Cardiac muscle cell (in vitro differentiated cells and primary cell): ENCODE data around the gene MTX2. TPM values are rescaled to one million over a fixed set of nuclear protein-coding genes. Genes with fewer than 3 reads are reported as not detected.

Experiments
- DNase-seq, 2 donors: peaks; one replicate each; pipeline versions ENCODE4 v3.0.0 to v3.0.0-alpha.2; 2010 to 2017; ENCODE audit warnings: low read depth in 1 of 2, low spot score in 1 of 2
- H3K27ac ChIP-seq: fragments of 200-600 bp; sonication (generic); 2 replicates; pipeline ENCODE4 v1.5.1; 2016
- H3K27me3 ChIP-seq: fragments of 200-600 bp; sonication (generic); 2 replicates; pipeline ENCODE4 v1.6.0; 2016; ENCODE audit warnings: control low read depth
- H3K36me3 ChIP-seq: fragments of 200-600 bp; sonication (generic); 2 replicates; pipeline ENCODE4 v1.5.1; 2016; ENCODE audit warnings: control low read depth
- H3K4me1 ChIP-seq: fragments of 200-600 bp; sonication (generic); 2 replicates; pipeline ENCODE4 v1.8.1; 2017; ENCODE audit warnings: low read depth, mild to moderate bottlenecking, mixed run types
- H3K4me3 ChIP-seq: fragments of 200-600 bp; sonication (generic); 2 replicates; pipeline ENCODE4 v1.5.1; 2016; ENCODE audit warnings: mild to moderate bottlenecking
- H3K9me3 ChIP-seq: fragments of 200-600 bp; sonication (generic); 2 replicates; pipeline ENCODE4 v1.5.1; 2017; ENCODE audit warnings: low read depth, mild to moderate bottlenecking, control low read depth
- CTCF ChIP-seq: IDR thresholded peaks from 2 replicates; pipeline ENCODE4 v1.5.1; 2012; ENCODE audit warnings: low read depth, mild to moderate bottlenecking, low read length
- polyA plus RNA-seq: library from polyadenylated mRNA; unstranded; fragments of >200 nt; fragmentation: Nextera tagmentation; extraction: Ambion mirVana; gene quantifications from 2 replicates; pipeline ENCODE4 v1.2.1, GENCODE V29; 2016
- total RNA-seq: library from RNA; depleted of rRNA; stranded (reverse); fragments of >200 nt; gene quantifications from 2 replicates; pipeline ENCODE4 v1.2.3, GENCODE V29; 2016

MTX2 gene
- total and polyA plus RNA-seq, 2 experiments from 2014 or later = 50.9 to 124 TPM

GRCh38 chr2:176284461-176285049 is 15.3 kb downstream of the MTX2 start:
- Histone ChIP-seq H3K4me3 (no peak overlapping the region), H3K9me3 (no peaks in the 10 kb centered on the region), H3K4me1 (no peaks in the 10 kb centered on the region), H3K36me3 (no peaks in the 10 kb centered on the region), H3K27ac (no peak overlapping the region), H3K27me3 (no peaks in the 10 kb centered on the region)
- no peak for DNase-seq
- TF ChIP-seq CTCF = no peak

- Histone ChIP-seq H3K27me3 (no peaks in the 10 kb centered on the region), H3K4me3 (no peak overlapping the region), H3K27ac (no peak overlapping the region), H3K4me1 (no peaks in the 10 kb centered on the region), H3K36me3 (no peaks in the 10 kb centered on the region), H3K9me3 (no peaks in the 10 kb centered on the region)
- no peak for DNase-seq
- no peak for TF ChIP-seq CTCF
Observed at GRCh38 chr2:176285321-176285720, 16.1 kb downstream of the MTX2 start.

DNA sequence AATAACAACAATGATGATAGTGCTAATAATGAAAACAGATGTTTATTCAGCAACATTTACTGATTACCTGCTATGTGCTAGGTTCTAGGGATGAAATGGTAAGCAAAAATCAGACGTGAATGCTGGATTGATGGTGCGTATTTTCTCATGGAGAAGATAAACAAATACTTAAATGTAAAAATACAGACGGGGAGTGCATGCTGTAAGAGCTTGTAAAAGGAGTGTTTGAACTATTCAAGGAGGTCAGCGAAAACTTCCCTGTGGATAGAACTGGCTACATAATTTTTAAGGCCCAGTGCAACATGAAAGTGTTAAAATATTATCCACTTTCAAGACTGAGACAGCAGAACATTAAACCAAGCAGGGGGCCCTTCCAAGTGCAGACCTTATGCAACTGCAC is 22.1 kb downstream of the MTX2 start:
- DNase-seq = no peak

GRCh38 chr2:176291809-176292283 is 22.6 kb downstream of the MTX2 start:
- Histone ChIP-seq H3K4me1 (peaks cover 13% of the 10 kb centered on the region), H3K9me3 (no peaks in the 10 kb centered on the region), H3K27ac (no peak overlapping the region), H3K27me3 (no peaks in the 10 kb centered on the region), H3K4me3 (no peak overlapping the region), H3K36me3 (no peaks in the 10 kb centered on the region)
- DNase-seq = peak in 1 of 2 donors; percentile 9
- no peak for TF ChIP-seq CTCF

More for the DNA sequence above, 22.1 kb downstream of the MTX2 start:
- H3K27ac ChIP-seq = no peak overlapping the region
- no peak for TF ChIP-seq CTCF
- H3K4me1 ChIP-seq = peaks cover 13% of the 10 kb centered on the region
- H3K27me3 ChIP-seq = no peaks in the 10 kb centered on the region
- H3K4me3 ChIP-seq = no peak overlapping the region
- no peaks in the 10 kb centered on the region for H3K36me3 ChIP-seq
- H3K9me3 ChIP-seq = no peaks in the 10 kb centered on the region

DNA sequence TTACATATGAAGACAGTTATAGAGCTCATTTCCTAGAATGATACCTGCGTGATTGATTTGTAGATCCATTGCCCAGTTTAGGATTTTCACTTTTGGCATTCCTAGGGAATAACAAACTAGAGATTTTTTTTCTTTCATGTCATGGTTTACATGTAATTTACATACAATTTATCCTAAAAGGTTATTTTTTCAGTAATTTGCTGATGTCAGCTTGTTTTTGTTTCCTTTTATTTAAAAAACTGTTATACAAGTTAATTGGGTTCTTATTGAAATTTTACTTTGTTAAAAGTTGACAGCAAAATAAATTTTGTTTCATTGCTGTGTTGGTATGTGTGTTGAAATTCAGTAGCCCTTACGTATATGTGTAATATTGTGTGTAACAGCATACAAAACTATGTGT is 23.4 kb downstream of the MTX2 start:
- peaks cover 13% of the 10 kb centered on the region for H3K4me1 ChIP-seq
- H3K27ac ChIP-seq = no peak overlapping the region
- H3K4me3 ChIP-seq = no peak overlapping the region
- no peaks in the 10 kb centered on the region for H3K27me3 ChIP-seq
- no peaks in the 10 kb centered on the region for H3K9me3 ChIP-seq
- no peak for TF ChIP-seq CTCF
- no peaks in the 10 kb centered on the region for H3K36me3 ChIP-seq
- no peak for DNase-seq

DNA sequence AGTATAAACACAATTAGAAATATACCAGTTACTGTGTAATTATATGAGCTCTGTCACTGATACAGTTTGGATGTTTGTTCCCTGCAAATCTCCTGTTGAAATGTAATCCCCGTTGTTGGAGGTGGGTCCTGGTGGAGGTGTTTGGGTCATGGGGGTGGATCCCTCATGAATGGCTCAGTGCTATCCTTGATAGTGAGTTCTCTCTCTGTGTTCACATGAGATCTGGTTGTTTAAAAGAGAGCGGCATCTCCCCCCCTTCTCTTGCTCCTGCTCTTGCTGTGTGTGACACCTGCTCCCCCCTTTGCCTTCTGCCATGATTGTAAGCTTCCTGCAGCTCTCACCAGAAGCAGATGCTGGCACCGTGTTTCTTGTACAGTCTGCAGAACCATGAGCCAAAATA is 24.1 kb downstream of the MTX2 start:
- H3K36me3 ChIP-seq = peaks cover 3% of the 10 kb centered on the region
- DNase-seq = no peak
- TF ChIP-seq CTCF = no peak
- H3K9me3 ChIP-seq = no peaks in the 10 kb centered on the region
- peaks cover 13% of the 10 kb centered on the region for H3K4me1 ChIP-seq
- no peaks in the 10 kb centered on the region for H3K27me3 ChIP-seq
- no peak overlapping the region for H3K27ac ChIP-seq
- H3K4me3 ChIP-seq = no peak overlapping the region
